Erythroblast (primary cell): ENCODE results near the gene IGSF8.

Source experiments
- DNase-seq, 2 experiments: peaks; one replicate each; lab custom pipeline; 2025; lab: John Stamatoyannopoulos, UW
- GATA1 ChIP-seq: IDR thresholded peaks from 2 replicates; pipeline ENCODE4 v1.6.1; 2011; ENCODE audit warnings: low read depth, mild to moderate bottlenecking, control low read depth, low read length, moderate library complexity
- POLR2A ChIP-seq: IDR thresholded peaks from 2 replicates; pipeline ENCODE4 v1.6.1; 2011; ENCODE audit warnings: mild to moderate bottlenecking, low read length

IGSF8 gene

DNA sequence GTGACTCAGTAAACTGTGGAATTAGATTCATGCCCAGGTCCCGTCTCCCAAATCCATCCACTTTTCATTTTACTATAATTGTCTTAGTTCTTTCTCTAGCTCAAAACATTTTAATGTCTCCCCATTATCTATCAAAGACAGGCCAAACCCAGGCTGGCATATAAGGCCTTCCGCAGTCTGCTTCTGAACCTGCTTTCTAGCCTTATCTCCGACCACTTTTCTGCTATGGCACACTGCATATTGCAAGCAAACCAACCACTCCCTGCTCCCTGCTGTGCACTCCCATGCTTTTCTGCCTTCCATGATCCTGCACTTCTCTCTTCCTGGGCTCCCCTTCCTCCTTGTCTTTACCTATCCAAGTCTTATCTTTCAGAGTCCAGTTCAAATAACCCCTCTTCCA is 49.3 kb downstream of the IGSF8 start:
- TF ChIP-seq POLR2A (no peak), GATA1 (no peak)
- DNase-seq = peak; percentile 31 to 47

DNA sequence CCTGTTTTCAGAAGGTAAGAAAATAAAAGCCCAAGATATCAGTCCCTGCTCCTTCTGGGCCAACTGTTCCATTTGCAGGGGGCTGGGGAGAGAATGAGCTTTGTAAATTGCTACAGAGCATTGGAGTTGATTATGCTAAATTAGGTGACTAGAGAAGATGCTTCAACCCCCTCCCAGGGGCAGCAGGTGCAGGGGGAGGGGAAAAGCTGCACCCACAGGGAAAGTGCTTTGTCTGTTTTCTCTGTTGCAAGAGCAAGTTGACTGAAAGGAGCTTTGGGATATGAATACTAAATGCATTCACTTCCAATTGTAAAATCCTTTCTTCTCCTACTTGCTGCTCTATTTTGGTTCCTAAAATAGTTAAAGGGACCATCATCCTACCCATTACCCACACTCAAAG is 50.1 kb downstream of the IGSF8 start:
- TF ChIP-seq POLR2A (no peak), GATA1 (no peak)
- DNase-seq = no peak

DNA sequence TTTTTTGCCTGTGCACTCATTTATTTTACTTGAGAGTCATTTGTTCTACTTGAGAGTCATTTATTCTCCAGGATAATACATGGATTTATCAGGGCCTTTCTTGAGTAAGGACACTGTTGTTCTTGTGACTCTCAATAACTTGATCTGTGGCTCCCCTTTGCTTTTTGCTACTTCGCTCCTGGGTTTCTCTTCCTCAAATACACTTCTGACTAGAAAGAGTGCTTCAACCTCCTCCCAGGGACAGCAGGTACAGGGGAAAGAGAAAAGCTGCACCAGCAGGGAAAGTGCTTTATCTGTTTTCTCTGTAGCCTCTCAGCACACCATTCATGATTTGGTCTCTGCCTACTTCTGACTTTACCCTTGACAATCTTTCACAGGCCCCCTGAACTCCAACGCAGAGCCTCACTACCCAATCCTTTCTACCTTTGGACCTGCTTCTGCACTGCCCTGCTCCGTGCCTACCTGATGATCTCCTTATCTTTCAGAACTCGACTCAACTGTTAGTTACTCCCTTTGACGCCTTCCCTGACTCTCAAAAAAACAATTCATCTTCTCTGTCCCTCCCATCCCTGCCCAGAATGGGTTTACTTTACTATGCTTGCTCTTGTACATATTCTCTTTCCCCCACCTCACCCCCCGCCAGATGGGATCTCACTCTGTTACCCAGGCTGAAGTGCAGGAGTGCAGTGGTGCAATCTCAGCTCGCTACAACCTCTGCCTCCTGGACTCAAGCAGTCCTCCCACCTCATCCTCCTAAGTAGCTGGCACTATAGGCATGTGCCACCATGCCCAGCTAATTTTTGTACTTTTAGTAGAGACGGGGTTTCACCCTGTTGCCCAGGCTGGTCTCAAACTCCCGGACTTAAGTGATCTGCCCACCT is 51.1 kb downstream of the IGSF8 start:
- DNase-seq = no peak
- no peak for TF ChIP-seq GATA1
- no peak for TF ChIP-seq POLR2A

DNA sequence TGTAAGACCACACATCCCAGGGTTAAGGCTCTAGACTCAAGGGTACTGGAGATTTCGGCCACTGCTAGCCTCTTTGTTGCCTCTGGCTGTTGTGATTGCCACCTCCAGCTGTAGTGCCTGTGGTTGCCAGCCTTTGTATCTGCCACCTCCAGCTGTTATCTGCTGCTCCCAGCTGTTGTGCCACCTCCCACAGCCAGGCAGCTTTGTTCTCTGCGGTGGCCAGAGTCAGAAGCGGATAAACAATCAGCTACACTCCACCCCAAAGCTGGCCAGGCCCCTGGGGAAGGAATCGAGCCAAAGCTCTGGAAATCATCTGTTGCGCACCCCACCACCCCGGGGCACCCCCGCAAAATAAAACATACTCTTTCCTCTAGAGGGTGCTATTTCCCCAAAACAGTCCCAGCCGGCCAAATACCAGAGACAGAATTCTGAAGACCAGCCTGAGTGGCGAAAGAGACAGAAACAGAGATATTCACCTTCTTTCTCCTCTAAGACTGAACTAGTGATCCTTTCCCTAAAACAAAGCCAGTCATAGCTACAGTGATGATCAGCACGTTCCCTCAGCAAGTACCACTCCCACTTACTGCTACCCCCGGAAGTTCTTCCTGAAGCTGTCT is 51.8 kb downstream of the IGSF8 start:
- TF ChIP-seq GATA1 (peak; percentile 97), POLR2A (peak; percentile 24)
- DNase-seq = peak; percentile 90 to 98

DNA sequence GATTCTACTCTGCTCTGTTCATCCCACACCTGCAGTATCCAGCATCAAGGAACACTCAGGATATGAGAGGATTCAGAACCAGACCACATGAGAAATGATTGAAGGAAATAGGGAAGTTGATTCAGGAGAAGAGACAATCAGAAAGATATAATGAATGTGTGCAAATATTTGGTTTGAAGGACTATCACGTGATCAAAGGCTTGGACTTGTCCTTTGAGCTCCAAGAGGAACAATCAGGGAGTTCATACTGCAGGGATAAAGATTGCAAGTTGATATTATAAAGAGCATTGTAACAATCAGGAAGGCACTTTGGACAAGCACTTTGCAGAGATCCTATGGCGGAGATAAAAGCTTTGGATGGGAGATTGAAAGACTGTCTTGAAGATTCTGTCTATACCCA is 52.8 kb downstream of the IGSF8 start:
- TF ChIP-seq GATA1 = no peak
- TF ChIP-seq POLR2A = no peak
- no peak for DNase-seq

DNA sequence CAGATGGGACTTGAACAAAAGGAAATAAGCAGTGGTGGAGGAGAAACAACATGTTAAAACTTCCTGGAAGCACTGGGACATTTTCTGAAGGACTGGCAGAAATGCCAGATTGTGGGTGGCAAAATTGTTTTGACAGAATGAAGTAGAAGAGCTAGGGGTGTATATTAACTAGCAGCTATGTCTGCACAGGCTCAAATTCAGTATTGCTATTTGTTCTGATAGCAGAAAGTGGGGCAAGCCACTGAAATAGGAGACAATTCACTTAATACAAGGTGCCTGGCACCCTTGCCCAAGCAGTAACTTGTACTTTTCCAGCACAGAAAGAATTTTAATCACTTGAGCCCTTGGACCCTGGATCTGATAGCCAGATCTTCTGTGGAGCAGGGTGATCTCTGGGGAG is 54.9 kb downstream of the IGSF8 start:
- TF ChIP-seq POLR2A (no peak), GATA1 (no peak)
- no peak for DNase-seq
